GM21786 (cell line): ENCODE data around the gene VPS18.
A peak's percentile ranks its signal among the peaks of the same experiment; 100 is the strongest.

ENCODE experiments used
- ATAC-seq: cut with Tn5 transposase; IDR thresholded peaks from one replicate; pipeline ENCODE4 v1.9.1; 2021; ENCODE audit not compliant: unreplicated experiment

VPS18 gene

GRCh38 chr15:40952301-40952900, 58.2 kb downstream of the VPS18 start:
- no peak for ATAC-seq

GRCh38 chr15:40952901-40953712, 58.9 kb downstream of the VPS18 start, which contains the start of gene CHAC1:
Gene CHAC1 (plus strand): TSS chr15:40953471. CDS start chr15:40953584, 113 bp downstream.
- ATAC-seq: peak; percentile 89
